AG04449 (cell line): Measurements from ENCODE around the gene PLXNA3.

Source experiments
- CTCF ChIA-PET: fragments of 350-600 bp; formaldehyde crosslinking; extraction: SDS; loops from one replicate; lab custom pipeline; 2021; ENCODE audit warnings: antibody characterized with exemption; lab: Yijun Ruan, JAX
- POLR2A ChIA-PET: fragments of 400-600, 350-600 bp; formaldehyde crosslinking; extraction: SDS; loops from one replicate; lab custom pipeline; 2020; ENCODE audit warnings: antibody characterized with exemption, inconsistent platforms; lab: Yijun Ruan, JAX
- DNase-seq: peaks from one replicate; pipeline ENCODE4 v3.0.0-alpha.2; 2010; ENCODE audit warnings: low read depth, low spot score
- H3K4me3 ChIP-seq: 2 replicates; pipeline ENCODE4 v1.5.1; 2011; ENCODE audit warnings: low read depth, mild to moderate bottlenecking, control low read depth, low read length
- TF ChIP-seq, protein P1 (sequence below): IDR thresholded peaks from one replicate; pipeline ENCODE4 v1.5.1; 2011; ENCODE audit warnings: mild to moderate bottlenecking, moderate library complexity, low read length, control low read depth, inconsistent platforms; ENCODE audit not compliant: insufficient read depth; ENCODE audit errors: missing control alignments

Gene PLXNA3

GRCh38 chrX:154488336-154489075 lies 30.4 kb downstream of the PLXNA3 start:
- no peak for DNase-seq
- no peak overlapping the region for H3K4me3 ChIP-seq
- TF ChIP-seq, protein P1, sequence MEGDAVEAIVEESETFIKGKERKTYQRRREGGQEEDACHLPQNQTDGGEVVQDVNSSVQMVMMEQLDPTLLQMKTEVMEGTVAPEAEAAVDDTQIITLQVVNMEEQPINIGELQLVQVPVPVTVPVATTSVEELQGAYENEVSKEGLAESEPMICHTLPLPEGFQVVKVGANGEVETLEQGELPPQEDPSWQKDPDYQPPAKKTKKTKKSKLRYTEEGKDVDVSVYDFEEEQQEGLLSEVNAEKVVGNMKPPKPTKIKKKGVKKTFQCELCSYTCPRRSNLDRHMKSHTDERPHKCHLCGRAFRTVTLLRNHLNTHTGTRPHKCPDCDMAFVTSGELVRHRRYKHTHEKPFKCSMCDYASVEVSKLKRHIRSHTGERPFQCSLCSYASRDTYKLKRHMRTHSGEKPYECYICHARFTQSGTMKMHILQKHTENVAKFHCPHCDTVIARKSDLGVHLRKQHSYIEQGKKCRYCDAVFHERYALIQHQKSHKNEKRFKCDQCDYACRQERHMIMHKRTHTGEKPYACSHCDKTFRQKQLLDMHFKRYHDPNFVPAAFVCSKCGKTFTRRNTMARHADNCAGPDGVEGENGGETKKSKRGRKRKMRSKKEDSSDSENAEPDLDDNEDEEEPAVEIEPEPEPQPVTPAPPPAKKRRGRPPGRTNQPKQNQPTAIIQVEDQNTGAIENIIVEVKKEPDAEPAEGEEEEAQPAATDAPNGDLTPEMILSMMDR = no peak
- POLR2A ChIA-PET = no interaction called here
- CTCF ChIA-PET = interaction anchor here (1.0 to 1.5 kb wide), 2 partner anchors 38 to 53 kb away, joined by 3 read pairs; no protein-coding TSS in a partner anchor

DNA sequence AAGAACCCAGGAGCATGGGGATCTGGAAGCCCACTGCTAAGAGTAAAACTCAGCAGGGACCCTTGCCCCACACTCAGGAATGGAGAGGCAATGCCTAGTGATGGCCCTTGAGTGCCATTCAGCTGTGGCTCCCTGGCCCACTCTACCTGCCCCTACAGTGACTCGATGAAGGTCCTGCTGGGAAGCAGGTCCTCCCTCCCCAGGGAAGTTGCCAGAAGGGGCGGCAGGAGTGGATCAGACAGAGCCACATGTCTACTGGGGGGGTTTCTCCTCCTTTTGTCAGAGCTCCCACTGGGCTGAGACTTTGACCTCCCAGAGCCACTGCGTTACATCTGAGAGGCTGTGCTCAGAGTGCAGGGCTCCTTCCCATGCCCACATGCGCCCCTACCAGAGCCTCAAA lies 31.1 kb downstream of the PLXNA3 start:
- ChIA-PET CTCF (interaction anchor here (1.4 kb wide), 1 partner anchor 46 kb away, joined by 3 read pairs; no protein-coding TSS in a partner anchor), POLR2A (no interaction called here)
- no peak for DNase-seq
- TF ChIP-seq, protein P1 = no peak
- peak overlapping the region; percentile 61 for H3K4me3 ChIP-seq

DNA sequence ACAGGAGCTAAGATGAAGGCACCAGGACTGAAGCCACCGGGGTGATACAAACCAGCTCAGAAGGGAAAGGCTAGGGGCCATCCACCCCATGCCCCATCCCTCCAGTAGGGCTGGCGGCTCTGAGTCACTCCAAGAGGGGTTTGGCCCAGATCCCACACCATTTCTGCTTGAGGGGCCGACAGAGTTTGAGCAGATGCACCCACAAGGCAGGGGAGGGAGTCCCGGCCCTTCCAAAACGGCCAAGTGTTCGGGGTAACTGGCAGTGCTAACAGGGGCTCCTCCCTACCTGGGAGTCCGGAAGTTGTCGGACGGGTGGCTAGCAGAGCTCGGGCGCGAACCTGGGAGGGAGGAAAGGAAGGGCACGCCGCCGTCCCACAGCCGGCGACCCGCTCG lies 31.9 kb downstream of the PLXNA3 start:
- TF ChIP-seq, protein P1 = no peak
- ChIA-PET CTCF (interaction anchor here (1.4 to 1.5 kb wide), 2 partner anchors 37 to 45 kb away, joined by 3 to 5 read pairs; no protein-coding TSS in a partner anchor), POLR2A (interaction anchor here (0.7 to 1.3 kb wide), 8 partner anchors 12 to 92 kb away, joined by 3 to 7 read pairs (median 4); partner anchors contain the start of genes FAM3A and RPL10)
- H3K4me3 ChIP-seq = peak overlapping the region; percentile 61
- DNase-seq = no peak

- POLR2A ChIA-PET = interaction anchor here (0.6 to 1.3 kb wide), 11 partner anchors 9 to 93 kb away, joined by 3 to 7 read pairs (median 4); partner anchors contain the start of genes FAM3A and RPL10
- peak within 1 kb of the TSS; percentile 68 for H3K4me3 ChIP-seq
- TF ChIP-seq, protein P1 = no peak
Measured at GRCh38 chrX:154490414-154491083, 32.5 kb downstream of the PLXNA3 start, which contains the start of gene SLC10A3. SLC10A3 (minus strand) TSS chrX:154490629; CDS start chrX:154488940, 1,689 bp downstream.

DNA sequence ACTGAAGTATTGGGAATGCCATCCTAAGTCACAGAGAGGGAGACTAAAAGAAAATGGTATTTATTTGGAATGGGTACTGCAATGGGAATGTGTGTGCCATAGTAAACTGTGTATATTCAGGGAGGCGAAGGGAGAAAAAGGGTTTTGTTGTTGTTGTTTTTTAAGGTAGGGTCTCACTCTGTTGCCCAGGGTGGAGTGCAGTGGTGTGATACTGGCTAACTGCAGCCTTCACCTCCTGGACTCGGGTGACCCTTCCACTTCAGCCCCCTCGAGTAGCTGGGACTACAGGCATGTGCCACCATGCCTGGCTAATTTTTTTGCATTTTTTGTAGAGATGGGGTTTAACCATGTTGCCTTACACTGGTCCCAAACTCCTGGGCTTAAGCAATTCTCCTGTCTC lies 36.6 kb downstream of the PLXNA3 start:
- CTCF ChIA-PET = no interaction called here
- POLR2A ChIA-PET = no interaction called here
- no peak for DNase-seq
- H3K4me3 ChIP-seq = no peak overlapping the region
- TF ChIP-seq, protein P1 = no peak

More at GRCh38 chrX:154490414-154491083, 32.5 kb downstream of the PLXNA3 start, which contains the start of gene SLC10A3:
- CTCF ChIA-PET = interaction anchor here (1.4 to 1.5 kb wide), 2 partner anchors 37 to 45 kb away, joined by 3 to 5 read pairs; no protein-coding TSS in a partner anchor
- DNase-seq = no peak
